Activated CD4-positive, alpha-beta T cell treated with anti-CD3 and anti-CD28 coated beads, Interleukin-2, amount 50 U/mL, for 48 hours (primary cell): ENCODE measurements around the gene PRDM2.

Experiments used
- DNase-seq, 2 experiments: peaks; one replicate each; pipeline ENCODE4 v3.0.0-alpha.2; 2020

Gene PRDM2

DNA sequence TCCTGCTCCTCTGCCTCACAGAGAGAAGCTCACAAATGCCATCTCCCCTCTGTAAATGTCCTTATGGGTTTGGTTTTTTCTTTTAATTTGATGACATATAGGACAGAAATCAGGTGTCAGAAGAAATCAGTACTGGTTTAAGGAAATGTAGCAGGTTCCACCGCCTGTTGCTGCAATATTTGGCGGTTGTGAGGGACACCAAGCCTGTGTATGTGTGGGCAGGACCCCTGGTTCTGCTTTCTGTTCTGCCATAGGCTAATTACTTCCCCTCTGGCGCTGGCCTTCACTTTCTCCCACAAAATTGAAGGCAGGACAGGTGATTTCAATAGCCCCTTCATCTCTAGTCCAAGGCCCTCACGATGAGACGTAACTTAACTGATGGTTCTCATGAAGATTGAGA is 69.2 kb downstream of the PRDM2 start:
- DNase-seq = no peak

DNA sequence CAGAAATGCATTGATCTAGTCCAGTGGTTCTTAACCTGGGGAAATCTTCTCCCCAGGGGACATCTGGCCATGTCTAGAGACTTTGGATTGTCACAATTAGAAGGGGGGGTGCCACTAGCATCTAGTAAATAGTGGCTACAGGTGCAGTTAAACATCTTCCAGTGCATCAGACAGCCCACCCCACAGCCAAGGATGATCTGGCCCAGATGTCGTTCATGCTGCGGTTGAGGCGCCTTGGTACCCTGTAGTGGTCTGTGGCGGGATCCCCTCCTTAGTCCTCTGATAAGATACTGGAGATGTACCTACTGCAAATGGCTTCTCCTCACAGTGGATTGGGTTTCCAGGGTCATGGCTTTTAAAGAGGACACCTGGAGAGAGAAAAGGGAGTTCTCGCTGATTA is 69.8 kb downstream of the PRDM2 start:
- no peak for DNase-seq

DNA sequence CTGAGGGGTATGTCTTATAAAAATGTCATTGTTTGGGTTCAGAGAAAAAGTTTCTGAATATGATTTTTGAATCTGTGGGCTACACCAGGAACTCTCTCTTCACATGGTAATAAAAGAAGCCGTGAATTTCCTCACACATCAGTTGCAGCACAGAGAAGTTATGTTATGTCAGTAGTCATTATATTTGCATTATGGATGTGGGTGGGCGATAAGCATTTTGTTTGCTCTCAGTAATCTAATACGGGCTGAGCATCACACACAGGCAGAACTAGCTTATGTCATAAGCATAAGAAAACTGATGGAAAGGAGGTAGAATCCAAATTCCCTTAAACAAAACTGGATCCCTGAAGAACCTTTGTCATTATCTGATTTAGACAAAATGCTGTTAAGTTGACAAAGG is 70.8 kb downstream of the PRDM2 start:
- DNase-seq = no peak

DNA sequence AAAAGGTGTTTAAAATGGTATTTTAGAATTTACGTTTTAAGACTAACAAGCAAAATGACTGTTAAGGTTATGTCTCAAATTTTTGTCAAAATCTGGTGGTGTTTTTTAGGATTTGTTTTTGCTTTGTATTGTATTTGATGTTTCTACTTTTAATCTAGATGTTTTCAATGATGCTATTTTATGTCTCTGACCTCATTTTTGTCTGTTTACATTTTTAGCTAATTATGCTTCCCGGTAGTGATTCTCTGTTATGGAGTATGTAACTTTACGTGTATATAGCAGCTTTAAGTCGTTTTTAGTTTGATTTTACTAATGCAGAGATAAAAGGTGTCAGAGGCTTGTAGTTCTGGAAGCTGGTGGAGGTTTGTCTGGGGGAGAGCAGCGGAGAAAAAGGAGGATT is 71.8 kb downstream of the PRDM2 start:
- DNase-seq = no peak

DNA sequence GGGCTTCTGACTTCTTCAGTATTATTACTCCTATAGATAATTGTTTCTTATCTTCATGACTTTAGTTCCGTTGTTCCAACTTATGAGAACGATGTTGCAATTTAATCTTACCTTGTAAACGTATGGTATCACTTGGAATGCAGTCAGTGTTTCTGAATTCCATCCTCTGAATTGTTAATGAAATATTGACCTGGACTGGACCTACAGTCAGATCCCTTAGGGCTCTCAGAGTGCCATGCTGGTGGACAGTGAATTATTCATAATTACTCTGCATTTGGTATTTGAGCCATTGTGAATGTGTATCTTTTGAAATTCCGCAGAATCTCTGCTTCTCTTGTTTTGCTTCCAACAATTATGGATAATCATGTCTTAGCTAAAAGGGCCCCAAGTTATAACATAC is 72.3 kb downstream of the PRDM2 start:
- no peak for DNase-seq

DNA sequence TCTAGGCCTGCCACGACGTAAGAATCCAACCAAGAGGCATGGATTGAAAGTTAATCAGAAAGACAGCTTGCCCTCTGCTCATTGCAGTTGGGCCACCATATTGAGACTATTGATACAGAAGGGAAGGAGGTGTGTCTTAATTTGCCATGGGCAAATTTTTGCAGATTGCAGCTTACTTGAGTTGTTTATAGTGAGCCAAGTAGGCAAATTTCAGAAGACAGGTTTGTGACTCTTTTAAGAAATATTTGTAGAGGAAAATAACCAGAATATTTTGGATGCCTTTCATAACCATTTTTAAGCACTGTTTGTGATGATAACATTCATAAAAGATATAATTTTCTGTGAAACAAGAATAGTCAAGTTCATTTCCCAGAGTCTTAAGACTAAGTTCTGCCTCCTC is 74.1 kb downstream of the PRDM2 start:
- DNase-seq = no peak

DNA sequence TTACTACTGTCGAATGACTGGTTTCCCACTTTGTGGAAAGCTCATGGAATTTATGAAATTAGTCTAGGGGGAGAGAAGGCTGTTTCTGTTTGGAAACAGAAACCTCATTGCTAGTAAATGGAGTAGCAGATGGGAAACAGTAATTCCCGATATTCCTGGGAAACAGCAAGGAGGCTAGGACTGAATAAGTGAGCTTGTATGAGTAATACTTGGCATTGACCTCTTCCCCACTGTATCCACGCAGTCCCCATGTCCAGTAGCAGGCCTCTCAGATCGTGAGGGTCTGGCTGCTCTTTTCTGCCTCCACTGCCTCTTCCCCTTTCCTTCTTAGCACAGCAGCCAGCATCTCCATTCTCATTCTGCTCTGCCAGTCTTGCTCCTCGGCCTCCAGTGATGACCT is 75.5 kb downstream of the PRDM2 start:
- DNase-seq = no peak

DNA sequence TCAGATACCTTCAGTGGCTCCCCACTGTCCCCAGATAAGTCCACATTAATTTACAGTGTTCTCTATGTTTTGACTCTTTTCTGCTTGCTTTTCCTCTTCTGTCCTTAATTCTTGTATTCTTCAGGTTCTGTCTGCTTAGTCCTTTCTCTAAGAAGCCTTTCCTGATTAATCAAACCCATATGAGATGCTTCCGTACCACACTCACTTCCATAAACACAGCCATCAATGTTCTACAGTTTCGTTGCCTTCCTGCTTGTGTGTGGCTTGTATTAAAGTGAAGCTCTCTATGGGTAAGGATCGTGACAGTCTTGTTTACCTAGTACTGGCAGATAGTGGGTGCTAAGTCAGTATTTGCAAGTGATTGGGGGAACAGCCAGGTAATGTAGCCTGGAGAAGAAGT is 75.9 kb downstream of the PRDM2 start:
- no peak for DNase-seq

DNA sequence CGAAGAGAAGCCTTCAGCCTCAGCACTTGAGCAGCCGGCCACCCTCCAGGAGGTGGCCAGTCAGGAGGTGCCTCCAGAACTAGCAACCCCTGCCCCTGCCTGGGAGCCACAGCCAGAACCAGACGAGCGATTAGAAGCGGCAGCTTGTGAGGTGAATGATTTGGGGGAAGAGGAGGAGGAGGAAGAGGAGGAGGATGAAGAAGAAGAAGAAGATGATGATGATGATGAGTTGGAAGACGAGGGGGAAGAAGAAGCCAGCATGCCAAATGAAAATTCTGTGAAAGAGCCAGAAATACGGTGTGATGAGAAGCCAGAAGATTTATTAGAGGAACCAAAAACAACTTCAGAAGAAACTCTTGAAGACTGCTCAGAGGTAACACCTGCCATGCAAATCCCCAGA is 78.4 kb downstream of the PRDM2 start:
- DNase-seq = no peak

DNA sequence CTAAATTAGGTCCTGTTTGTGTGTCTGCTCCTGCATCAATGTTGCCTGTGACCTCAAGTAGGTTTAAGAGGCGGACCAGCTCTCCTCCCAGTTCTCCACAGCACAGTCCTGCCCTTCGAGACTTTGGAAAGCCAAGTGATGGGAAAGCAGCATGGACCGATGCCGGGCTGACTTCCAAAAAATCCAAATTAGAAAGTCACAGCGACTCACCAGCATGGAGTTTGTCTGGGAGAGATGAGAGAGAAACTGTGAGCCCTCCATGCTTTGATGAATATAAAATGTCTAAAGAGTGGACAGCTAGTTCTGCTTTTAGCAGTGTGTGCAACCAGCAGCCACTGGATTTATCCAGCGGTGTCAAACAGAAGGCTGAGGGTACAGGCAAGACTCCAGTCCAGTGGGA is 79.9 kb downstream of the PRDM2 start:
- no peak for DNase-seq

DNA sequence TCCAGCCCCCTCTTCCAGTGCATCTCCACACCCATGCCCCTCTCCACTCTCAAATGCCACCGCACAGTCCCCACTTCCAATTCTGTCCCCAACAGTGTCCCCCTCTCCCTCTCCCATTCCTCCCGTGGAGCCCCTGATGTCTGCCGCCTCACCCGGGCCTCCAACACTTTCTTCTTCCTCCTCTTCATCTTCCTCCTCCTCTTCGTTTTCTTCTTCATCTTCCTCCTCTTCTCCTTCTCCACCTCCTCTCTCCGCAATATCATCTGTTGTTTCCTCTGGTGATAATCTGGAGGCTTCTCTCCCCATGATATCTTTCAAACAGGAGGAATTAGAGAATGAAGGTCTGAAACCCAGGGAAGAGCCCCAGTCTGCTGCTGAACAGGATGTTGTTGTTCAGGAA is 80.8 kb downstream of the PRDM2 start:
- DNase-seq = no peak

DNA sequence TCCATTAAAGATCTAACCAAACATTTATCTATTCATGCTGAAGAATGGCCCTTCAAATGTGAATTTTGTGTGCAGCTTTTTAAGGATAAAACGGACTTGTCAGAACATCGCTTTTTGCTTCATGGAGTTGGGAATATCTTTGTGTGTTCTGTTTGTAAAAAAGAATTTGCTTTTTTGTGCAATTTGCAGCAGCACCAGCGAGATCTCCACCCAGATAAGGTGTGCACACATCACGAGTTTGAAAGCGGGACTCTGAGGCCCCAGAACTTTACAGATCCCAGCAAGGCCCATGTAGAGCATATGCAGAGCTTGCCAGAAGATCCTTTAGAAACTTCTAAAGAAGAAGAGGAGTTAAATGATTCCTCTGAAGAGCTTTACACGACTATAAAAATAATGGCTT is 81.2 kb downstream of the PRDM2 start:
- DNase-seq = no peak

DNA sequence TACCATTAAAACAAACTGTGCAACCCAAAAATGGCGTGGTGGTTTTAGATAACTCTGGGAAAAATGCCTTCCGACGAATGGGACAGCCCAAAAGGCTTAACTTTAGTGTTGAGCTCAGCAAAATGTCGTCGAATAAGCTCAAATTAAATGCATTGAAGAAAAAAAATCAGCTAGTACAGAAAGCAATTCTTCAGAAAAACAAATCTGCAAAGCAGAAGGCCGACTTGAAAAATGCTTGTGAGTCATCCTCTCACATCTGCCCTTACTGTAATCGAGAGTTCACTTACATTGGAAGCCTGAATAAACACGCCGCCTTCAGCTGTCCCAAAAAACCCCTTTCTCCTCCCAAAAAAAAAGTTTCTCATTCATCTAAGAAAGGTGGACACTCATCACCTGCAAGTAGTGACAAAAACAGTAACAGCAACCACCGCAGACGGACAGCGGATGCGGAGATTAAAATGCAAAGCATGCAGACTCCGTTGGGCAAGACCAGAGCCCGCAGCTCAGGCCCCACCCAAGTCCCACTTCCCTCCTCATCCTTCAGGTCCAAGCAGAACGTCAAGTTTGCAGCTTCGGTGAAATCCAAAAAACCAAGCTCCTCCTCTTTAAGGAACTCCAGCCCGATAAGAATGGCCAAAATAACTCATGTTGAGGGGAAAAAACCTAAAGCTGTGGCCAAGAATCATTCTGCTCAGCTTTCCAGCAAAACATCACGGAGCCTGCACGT is 82.1 kb downstream of the PRDM2 start:
- no peak for DNase-seq

DNA sequence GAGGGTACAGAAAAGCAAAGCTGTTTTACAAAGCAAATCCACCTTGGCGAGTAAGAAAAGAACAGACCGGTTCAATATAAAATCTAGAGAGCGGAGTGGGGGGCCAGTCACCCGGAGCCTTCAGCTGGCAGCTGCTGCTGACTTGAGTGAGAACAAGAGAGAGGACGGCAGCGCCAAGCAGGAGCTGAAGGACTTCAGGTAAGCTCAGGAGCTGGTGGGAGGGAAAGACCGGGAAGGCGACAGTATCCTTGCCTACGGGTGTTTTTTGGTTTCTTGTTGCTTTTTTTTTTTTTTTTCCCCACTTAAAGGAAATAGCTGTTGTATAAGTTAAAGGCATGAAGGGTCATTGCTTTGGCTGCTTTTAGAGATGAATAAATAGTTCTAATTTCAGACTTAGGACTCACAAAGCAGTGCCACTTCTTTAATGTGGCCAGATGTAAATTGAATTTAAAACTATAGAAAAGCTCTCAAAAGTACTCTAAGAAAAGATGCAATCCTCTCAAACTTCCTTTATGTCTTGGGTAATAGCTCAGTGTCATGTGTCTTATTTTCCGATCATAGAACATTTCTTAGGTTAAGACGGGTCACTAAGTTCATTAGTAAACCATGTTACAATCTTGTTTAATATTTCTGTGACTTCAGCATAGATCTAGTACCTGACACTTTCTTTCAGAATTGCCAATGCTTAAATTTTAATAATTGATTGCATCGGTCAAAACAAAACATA is 82.8 kb downstream of the PRDM2 start:
- no peak for DNase-seq

DNA sequence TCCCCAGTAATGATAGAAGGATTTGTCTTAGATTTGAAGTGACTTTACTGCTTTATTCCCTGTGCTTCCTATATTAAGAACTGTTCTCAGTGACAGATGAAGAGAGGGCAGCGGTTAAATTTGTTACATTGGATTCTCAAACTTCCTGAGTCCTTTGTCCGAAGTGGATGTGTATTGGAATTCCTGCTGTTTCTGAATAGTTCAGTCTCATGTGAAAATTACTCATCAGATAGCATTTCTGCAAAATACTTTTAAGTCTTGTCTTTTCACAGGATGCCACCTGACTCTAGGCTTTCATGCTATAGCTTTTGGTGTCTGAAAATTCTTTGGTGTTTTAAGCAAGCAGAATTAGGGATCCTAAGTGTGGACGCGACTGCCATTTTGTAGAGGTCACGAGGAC is 83.6 kb downstream of the PRDM2 start:
- no peak for DNase-seq

DNA sequence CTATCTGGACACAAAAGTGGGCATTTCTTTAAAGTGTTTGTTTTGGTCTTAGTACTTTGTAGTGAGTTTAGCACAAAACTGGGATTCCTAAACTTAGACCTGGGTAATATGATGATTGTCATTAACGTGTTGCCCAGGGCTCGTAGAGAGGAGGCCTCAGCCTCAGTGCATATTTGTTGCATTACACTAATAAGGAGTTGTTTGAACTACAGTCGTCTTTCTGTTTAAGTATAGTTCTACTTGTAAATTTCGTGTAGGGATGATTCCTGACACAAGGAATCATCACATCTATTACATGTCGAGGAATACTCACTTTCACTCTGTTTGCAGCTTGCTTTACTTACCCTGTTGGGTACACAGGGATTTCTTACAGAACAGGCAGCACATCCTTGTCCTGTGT is 85.0 kb downstream of the PRDM2 start:
- DNase-seq = no peak

DNA sequence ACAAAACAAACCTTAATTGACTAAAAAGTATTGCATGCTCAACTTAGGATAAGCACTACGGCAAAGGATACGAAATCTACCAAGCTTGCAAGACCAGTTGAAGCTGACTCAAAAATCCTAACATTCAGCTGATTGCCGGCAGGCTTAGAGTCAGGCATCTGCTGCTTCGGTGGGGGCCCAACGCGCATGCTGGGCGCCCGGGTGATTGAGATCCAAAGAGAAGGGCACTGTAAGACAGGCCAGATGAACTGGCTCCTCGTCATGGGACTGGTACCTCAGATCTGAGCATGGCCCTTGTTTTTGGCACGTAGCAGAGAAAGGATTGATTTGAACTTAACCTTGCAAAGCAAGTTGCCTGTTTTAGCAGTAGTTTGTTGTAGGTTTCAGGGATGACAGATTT is 86.6 kb downstream of the PRDM2 start:
- DNase-seq = no peak

DNA sequence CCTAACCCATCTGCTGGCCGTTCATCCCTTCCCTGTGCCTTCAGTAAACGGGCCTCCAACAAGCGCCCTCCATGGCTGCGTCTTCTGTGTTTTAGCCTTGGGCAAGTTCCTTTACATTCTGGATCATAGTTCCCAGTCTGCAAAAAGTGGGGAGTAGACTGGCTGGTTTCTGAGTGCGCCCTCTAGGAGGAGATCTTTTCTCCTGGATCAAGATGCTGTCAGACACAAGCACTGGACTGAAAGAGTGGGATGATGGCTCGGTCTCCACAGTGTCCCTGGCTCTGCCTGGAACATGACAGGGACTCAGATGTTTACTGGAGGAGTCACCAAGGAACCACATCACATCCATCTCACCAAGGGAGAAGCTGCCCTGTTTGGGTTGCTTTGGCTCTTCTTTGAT is 88.8 kb downstream of the PRDM2 start:
- DNase-seq = no peak

DNA sequence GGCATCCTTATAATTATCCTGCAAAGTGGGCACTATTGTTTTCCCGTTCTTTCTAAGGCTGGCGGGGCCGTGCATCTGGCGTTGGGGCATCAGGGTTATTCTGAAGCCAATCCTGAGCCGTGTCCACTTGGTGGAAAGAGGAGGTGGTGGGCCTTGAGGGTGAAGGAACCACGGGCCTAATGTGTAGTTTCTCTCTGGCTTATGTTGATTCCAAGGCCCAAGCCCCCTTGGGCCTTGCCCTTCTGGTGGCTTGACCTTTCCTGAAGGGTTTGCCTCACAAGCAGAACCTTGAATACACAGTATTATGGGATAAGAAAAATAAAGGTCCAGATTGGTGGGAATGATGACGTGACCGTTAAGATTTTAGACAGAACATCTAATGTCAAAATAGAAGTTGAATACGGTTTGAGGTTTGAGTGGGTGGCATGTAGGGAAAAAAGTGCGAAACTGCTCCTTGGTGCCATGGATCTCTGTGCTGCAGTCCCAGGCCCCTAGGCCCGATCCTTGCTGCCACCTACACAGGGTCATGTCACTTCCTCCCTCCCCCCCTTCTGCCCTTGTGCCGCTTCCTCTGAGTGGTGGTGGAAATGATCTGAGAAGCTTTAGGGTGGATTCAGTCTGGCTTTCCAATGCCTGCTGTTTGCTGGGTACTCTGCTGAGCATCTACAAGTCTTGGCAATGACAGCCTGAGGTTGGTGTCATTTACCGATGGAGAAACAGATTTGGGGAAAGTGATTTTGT is 90.5 kb downstream of the PRDM2 start:
- no peak for DNase-seq

DNA sequence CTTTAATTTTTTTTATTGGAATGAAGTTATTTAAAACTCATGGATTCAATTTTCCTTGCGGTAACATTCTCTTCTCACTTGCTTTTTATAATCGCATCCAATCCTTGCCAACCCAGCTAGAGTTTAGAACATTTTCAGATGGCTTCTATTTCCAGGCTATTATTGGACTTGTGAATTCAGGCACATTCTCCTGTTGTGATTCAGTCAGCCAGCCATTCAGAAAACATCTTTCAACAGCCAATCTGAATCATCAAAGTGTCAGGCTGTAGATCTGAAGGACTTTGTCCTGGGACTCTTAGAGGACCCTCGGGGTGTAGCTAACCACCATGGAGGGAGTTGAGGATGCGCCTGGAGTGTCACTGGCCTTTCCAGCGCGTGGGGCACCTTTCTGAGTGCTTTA is 92.4 kb downstream of the PRDM2 start:
- no peak for DNase-seq

DNA sequence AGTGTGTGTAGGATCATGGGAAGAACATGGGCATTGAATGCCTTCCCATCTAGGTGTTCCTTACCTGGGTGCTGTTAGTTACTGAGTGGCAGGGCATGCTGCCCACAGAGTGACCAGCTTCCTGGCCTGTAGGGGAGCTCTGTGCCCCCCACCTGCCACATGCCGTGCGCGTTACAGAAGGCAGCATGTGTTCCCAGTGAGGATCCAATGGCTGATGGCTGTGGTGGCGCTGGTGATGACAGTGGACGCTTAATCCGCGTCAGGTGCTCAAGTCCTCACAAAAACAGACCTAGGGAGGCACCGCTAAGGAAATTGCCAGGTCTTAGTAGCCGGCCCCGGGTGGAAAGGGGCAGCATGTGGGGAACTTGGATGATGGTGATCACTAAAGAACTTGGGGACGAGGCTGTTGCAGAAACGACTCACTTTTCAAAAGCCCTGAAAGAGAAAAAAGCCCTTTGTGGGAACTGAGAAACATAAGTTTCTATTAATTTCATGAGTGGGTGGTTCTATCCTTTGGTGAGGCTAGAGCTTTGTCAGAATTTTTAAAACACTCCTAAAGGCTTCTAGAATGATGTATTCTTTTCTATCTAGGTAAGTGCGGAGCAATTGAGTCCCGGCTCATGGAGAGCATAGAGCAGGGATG is 93.2 kb downstream of the PRDM2 start:
- no peak for DNase-seq

DNA sequence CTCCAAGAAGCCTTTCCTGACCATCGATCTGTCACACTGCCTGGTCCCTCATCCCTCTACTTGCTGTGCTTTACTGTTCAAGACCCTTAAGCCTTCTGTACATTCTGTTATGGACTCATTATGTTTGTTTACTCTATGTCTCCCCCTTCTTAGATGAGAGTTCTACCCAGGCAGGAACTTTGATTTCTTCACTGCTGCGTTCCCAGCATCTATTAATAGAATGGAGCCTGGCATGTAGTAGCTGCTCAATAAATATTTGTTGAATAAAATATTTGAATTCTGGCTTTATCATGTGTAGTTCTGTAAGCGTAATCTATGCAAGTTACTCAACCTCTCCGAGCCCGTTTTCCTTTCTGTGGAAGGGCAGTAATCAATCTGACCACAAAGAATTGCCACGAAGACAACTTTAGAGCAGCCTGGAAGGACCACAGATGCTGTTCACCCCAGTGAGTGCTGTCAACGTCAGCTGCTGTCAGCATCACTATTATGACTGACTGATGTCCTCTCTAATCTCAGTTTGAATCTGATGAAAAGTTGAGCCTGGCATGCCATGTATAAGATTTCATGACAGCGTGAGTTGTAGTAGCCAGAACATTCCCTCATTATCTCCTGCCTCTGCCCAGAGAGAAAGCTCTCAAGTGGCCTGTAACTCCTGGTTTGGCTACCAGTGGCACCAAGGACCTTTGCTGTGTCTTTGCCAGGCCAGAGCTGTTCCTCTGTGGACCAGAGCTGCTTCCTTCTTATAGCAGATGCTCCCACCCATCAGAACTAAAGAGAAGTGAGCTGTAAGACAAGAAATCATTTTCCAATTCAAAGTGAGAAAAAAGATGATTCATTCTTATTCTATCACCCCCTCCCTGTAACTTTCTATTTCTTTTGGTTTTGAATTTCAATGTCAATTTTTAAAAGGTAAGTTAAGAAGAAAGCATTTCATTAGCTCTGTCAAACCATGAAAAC is 94.5 kb downstream of the PRDM2 start:
- peak in 1 of 2 experiments; percentile 5 for DNase-seq
